ENCODE results near the gene HS3ST6.
"Not testable (repeated sequence)": the region's sequence is repeated elsewhere in the genome, so short reads cannot be mapped to it uniquely, and the experiment has no call there.

Gene HS3ST6

DNA sequence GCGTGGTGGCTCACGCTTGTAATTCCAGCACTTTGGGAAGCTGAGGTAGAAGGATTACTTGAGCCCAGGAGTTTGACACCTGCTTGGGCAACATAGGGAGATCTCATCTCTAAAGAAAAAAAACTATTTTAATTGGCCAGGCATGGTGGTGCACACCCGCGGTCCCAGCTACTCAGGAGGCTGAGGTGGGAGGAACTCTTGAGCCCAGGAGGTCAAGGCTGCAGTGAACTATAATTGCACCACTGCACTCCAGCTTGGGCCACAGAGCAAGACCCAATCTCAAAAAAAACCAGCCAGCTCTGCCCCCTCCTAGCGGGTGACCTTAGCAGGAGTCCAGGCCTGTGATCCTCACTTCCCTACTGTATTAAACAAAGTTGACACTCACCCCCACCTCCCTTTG, 5.9 kb upstream of the HS3ST6 start:
- DNase-seq, result no peak

DNA sequence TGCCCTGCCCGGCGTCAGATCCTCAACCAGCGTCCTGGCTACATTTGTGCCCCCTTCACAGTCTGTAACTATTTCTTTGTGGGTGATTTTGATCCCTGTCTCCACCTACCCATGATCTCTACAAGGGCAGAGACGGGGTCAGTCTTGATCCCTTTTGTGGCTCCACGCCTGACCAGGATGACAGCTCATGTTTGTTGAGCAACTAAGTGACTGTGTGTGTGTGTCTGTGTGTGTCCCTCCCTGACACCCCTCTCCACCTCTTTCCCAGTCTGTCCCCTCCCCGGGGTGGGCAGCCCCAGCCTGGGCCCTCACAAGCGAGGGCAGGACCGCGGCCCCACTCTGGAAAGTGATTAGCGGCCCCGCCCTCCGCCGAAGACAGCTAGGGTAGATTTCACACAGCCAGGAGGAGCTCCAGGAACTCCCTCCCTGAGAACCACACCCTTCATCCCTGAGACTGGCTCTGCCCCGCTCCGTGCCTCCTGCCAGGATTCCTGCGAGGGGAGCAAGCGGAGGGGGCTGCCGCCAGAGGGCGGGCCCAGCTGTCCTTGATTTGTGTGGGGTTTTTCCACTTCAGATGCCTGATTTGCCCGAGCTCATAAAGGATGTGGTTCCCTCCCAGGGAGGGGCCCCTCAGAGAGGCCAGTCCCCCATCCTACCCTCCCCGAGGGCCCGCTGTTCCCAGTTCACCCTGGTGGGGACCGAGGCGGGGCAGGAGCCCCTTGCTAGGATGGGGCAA, 5.3 kb upstream of the HS3ST6 start:
- DNase-seq, result no peak

DNA sequence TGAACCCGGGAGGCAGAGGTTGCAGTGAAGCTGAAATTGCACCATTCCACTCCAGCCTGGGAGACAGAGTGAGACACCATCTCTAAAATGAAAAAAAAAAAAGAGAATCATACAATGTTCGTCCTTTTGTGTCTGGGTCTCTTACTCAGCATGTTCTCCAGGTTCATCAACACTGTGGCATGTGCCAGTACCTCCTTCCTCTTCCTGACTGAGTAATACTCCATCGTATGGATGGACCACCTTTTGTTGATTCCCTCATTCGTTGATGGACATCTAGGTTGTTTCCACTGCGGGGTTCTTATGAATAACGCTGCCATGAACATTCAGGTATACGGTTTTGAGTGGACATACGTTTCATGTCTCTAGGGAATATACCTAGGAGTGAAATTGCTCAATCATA, 4.1 kb upstream of the HS3ST6 start:
- no peak for DNase-seq

DNA sequence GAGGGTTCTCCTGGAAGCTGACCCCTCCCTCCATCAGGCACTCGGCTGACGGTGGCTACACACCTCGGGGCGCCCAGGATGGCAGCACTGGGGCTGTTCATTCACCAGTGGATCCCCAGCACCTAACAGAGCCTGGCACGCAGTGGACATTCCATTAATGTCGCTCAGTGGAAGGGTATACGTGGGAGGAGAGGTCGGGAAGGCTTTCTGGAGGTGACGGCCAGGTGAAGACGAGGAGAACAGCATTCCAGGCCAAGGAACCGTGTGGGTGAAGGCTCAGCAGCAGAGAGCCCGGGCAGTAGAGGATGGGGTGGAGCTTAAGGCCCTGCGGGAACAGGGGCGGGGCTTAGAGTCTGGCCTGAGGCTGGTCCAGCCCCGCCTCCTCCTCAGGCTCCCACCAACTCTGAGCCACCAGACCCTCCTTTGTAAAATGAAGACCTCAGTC, 2.5 kb upstream of the HS3ST6 start:
- no peak for DNase-seq

DNA sequence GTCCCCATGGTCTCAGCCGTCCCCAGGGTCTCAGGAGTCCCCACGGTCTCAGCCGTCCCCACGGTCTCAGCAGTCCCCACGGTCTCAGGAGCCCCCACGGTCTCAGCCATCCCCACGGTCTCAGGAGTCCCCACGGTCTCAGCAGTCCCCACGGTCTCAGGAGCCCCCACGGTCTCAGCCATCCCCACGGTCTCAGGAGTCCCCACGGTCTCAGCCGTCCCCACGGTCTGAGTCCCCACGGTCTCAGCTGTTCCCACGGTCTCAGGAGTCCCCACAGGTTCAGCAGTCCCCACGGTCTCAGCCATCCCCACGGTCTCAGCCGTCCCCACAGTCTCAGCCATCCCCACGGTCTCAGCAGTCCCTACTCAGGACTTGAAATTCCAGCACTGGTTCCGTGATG, 1.9 kb upstream of the HS3ST6 start:
- not testable (repeated sequence) for DNase-seq

DNA sequence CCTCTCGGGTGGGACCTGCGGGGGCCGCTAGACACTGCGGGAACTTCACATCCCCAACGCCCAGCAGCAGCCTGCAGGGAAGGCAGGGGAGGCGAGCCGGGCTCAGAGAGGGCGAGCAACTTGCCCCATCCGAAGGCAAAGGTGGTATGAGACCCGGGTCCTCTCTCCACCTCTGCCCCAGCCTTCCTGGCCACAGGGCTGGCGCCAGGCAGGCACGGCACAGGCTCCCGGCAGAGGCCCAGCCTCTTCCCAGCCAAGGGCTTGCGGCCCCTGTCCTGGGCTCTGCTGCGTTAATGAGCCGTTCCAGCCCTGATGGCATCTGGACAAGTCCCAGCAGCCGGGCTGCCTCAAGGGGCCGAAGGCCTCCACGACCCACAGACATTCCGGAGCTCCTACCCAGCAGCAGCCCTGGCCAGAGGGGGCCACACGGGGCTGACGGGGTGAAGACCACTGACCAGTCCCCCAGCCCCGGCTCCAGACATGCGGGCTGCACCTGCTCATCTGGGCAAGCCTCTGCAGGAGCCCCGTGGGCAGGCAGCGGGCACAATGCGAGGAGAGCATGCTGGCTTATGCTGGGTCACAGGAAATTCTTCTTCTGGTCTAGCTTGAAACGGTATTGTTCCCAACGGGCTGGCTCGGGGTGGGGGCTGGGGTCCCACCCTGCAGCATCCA, 1.2 kb upstream of the HS3ST6 start:
- no peak for DNase-seq

DNA sequence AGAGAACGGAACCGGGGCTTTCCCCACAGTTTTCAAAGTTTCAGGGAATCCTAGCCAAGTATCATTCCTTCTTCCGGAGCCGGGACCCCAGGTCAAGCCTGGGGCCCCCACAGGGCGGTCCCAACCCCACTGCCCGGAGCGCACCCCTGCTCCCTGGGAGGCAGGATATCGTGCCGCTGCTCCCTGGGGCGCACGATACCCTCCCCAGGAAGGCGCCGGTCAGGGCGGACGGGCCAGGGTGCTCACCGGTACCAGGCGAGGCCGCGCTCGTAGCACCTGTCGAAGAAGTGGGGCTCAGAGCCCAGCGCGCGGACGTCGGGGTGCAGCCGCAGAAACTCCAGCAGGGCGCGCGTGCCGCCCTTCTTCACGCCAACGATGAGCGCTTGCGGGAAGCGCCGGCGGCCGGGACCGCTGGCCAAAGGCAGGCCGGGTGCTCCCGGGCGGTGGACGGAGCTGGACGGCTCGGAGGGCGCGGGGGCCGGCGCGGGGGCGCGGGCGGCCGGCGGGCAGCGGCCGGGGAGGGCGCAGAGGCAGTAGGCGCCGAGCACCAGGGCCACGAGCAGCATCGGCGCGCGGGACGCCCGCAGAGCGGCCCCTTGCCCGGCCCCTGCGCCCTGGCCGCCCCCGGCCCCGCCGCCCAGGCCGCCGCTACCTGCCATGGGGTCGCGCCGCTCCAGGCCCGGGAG, 407 bp downstream of the HS3ST6 start:
- no peak for DNase-seq

DNA sequence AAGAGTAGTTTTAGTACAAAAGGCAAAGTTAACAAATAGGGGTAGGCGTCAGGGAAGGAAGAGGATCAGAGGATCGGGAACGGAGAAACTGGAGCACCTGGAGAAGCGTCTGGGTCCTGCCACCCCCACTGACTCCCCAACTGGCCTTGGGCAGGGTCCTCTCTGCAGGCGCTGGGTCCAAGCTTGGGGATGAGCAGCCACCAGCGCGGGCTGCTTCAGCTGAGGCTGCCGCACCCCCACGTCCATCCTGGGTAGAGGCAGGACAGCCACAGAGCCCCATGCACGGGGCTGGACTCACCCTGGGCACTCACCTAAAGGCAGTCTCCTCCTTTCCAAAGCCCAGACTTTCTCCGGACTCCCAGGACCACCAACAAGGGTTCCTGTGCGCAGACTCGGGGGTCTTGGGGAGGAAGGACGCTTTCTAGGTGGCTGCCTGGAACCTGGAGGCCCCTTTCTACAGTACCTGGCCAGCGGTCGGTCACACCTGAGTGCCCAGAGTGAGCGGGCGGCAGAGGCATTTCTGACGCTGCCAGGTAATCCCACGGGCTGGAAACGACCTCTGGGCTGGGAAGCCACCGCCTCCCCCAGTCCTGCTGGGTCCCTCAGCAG, 1.1 kb downstream of the HS3ST6 start:
- DNase-seq, result no peak

DNA sequence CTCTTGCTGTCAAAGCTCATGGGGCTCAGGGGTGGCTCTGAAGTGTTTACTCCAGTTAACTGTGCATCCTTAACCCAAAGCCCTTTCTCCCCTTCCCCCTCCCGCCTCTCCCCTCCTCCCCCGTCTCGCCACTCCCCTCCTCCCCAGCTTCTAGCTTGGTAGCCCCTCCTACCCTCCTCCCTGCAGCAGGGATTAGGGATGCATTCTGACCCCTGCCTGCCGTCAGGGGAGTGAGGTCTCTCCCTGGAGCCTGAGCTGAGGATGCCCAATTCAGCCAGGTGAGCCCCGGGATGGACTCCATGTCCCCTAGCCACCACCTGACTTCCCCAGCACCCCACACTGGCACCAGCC, 1.6 kb downstream of the HS3ST6 start:
- no peak for DNase-seq

DNA sequence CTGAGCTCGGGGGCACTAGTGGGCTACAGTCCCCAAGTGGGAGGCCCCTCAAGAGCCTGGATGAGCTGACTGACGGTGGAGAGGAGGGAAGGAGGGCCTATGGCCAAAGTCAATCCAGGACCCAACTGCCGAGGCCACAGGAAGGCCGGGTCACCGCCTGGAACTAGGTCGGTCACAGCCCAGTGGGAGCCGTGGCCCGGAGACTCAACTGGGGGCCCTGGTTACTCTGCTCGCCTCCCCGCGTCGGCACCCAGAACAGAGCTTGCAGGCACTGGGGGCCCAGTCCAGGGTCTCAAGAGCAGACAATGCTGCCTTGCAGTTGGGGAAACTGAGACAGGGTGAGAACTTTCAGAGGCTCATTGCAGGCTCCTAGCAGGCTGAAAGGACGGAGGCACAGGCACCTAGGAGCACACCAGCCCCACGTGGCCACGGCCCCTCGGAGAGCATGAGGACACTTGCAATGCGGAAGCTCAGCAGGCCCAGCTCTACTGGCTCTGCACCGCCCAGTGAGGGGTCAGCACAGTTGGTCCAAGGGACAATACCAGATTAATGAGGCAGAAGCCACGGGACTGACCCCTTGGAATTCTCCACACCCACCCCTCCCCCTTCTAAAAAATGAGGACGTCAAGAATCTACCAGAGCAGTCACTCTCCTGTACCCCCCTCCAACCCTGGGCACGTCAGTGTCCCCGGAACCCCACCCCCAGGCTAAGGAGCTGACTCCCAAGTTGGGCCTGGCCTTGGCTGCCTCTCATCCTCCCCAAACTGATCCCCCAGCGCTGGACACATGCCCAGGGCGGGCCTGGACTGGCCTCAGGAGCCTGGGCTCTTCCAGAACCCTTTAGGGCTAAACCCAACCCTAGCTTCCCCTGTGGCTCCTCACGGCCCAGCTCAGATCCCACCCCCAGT, 2.2 kb downstream of the HS3ST6 start:
- DNase-seq, result no peak

DNA sequence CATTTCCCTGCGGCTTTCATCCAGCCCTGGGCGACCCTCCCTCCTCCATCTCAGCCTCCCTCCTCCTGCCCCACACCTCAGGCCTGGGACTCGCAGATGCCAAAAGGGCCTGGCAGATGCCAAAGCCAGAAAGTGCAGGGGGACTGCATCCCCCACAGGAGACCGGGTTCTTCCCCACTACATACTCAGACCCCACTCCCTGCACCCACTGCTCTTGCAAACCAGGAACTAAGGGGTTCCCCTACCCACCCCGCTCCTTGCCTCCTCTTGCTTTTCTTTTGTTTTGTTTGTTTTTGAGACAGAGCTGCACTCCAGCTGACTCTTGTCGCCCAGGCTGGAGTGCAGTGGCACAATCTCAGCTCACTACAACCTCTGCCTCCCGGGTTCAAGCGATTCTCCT, 3.2 kb downstream of the HS3ST6 start:
- DNase-seq, result no peak

DNA sequence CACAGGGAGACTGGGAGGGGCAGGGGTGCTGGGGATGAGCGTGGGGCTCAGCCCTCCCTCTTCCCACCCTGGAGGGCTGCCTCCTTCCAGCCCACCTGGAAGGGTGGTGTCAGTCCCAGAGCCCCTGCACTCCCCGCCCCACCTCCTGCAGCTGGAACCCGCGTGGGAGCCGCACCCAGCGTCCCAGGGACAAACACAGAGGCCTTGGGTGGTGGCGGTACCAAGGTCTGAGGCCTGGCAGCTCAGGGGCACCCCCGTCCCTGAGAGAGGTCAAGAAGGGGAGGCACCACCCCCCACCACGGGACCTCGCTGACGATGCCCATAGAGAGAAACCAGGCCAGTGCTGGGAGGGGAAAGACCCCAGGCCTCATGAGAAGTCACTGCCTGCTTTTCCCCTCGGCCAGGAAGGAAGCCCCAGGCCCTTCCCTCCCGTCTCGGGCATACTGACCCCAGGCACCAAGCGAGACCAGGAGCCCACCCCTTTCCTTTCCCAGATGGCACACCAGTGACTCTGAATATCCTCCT, 4.1 kb downstream of the HS3ST6 start:
- no peak for DNase-seq

DNA sequence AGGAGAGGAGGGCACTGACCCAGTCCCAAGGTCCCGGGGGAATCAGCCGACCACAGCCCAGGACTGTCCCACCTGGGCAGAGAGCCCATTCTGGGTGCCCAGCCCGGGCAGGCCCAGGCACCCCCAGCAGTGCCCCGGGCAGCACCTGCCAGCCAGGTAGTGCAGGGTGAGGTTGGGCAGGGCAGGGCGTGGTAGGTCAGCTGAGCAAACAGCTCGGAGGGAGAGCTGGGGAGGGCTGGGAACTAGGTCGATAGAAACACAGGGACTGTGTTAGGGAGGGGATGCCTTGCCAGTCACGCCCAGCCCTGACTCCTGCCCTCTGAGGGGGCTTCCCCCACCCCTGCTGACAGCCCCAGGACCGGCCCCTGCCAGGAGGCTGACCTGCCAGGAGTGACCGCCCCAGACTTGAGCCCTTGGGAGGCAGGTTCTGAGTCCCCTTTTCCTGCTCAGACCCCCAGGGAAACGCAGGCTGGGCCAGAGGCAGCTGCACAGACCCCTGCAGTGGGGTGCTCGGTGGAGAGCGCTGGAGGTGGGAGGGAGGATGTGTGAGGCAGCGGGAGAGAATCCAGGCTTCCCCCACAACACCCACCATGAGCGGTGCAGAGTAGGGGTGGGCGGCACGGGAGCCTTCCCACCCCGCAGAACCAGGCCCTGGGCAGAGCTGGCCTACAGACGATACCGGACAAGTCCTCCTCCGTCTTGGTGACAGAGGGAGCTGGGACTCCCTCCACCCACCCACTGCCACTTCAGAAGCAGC, 4.7 kb downstream of the HS3ST6 start:
- no peak for DNase-seq

DNA sequence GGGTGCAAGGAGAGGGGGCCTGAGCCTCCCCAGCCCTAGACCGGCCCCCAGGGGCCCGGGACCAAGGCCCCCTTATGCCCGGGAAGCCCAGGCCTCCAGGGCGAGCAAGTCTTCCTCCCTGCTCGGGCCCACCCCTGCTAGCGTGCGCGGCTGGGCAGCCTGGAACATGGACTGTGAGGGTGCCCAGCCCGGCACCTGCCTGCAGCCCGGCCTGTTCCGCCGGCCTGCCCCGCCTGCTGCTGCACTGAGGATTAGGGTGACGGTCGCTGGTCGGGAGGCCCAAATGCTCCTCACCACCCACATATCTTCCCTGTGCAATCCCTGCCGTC, 6.0 kb downstream of the HS3ST6 start:
- no peak for DNase-seq

DNA sequence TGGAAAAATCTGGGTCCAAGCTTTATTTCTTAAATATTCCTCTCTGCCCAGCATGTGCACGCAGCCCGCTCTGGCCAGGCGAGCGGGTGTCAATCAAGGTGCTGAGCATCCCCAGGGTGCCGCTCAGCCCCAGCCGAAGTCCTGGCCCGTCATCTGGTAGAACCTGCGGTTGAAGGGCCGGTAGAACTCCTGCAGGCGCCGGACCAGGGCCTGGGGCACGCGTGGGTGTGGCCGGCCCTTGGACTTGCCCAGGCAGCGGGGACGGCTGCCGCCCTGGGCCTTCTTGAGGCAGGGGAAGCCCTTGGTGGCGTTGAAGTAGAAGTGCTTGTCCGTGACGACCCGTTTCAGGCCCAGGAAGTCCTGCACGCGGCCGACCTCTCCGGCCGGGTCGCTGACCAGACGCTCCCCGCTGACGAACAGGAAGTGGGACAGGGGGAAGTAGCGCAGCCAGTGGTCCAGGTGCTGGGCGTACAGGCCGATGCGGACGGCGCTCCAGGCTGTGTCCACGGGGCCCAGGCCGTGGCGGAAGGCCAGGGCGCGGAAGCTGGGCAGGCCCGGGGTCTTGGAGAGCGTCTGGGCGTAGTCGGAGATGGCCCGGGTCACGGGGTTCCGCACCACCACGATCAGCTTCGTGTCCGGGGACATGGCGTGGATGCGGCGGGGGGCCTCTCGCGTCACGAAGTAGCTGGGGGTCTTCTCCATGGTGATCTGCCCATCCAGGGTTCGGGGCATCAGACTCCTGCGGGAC, 6.6 kb downstream of the HS3ST6 start:
- no peak for DNase-seq

DNA sequence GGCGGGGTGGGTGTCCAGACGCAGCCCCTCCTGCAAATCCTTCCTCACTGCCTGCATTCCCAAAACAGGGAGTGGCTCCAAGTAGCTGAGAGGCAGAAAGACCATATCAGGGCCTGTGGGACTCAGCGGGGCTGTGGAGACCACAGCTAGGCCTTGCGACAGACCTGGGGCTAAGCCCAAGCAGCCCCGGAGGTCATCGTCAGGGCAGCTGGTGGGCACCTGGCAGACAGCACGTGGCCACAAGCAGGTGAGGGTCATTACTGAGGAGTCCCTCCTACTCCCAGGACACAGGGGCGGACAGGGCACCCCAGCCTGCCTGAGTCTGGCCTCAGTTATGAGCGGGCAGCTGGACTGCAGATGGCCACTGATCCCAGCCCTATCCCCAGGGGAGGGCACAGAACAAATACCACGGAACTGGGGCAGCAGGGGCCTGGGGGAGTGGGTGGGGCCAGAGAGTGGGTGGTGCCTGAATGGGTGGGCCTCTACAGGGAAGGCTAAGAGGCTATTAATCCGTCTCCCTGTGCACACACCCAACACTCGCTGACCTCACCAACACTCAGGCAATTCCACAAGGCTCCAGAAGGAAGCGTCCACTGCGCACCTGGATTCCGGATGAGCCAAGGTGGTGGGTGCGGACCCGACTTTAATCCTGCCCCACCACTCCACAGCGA, 8.5 kb downstream of the HS3ST6 start:
- DNase-seq, result no peak

DNA sequence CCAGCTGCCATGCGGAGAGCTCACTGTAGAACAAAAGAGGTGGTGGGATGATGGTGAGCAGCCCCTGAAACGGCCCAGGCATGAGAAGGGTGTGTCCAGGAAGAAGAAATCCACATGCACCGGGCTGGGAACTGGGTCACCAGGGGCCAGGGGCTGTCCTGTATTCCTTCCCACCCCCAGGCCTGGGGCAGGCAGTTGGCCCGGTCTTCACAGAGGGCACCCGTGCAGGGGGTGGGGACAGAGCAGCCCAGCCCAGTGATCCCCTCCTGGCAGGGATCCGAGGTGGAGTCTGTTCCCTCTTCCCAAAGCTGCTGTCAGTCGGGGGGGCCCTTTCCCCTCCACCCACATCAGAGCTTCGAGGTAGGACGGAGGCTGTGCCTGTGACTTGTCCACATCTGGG, 9.2 kb downstream of the HS3ST6 start:
- no peak for DNase-seq

DNA sequence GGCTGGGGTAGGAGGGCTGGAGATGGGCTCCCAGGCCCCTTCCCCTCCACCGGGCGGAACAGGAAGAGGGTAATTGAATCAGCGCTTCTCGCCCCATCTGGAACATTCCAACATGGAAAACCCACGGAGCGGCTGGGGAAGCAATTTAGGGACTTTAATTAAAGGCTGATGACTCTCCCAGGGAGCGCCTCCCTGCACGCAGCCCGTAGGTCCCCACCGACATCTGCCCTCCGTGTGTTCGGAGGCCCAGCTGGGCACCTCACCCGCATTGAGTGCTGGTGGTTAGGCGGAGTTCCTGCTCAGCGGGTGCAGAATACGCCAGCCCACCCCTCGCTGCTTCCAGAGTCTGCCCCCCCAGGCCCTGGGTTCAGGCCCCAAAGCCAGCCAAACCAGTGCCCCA, 10.0 kb downstream of the HS3ST6 start:
- DNase-seq, result no peak

DNA sequence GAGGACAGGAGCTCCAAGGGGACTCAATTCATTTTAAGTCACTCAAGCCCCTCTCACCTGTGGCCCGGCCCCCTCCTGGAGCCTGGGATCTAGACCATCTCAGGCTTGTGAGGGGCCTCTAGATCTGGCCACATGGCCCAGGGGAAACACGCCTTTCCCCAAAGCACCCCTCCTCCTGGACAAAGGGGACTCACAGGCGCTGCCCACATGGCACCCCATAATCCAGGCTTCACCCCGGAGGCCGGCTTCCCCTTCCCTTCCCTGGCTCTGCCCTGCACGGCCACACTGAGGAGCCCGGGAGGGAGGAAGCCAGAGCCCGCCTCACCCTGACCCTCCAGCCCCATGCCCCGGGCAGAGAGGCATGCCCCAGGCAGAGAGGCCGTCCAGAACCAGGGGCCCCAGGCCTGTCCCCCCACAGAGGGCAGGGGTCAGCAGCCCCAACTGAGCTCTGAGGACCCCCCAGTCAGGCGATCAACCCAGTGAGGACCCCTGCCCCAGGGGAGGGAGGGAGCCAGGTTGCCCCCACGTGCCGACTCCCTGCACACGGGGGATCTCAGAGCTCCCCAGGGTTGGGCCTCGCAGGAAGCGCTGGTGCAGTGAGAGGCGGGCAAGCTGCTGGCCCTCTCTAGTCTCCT, 10.9 kb downstream of the HS3ST6 start:
- no peak for DNase-seq

DNA sequence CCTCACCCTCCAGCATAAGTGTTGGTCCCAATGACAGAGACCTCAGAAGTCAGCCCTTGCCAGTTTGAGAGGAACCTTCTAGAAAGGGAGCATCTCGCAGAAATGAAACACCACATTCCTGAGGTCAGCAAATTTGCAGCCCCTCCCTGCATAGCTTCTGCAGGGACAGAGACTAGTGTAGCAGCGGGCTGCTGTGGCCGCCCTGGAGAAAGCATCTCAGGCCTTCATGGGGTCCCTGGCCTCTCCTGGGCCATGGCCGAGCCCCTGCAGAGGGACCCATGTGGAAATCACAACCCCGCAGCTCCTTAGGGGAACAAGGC, 11.4 kb downstream of the HS3ST6 start:
- DNase-seq, result no peak

Measured in NCI-H2081 treated with DMSO at 0.1 percent for 48 hours (cell line).